ENCODE measurements around the gene PCGF1.

PCGF1 gene

GRCh38 chr2:74515271-74515980 lies 7.9 kb upstream of the PCGF1 start:
- no peak for DNase-seq (ENCODE audit: low read depth)

- DNase-seq (ENCODE audit: low read depth): no peak
Observed at GRCh38 chr2:74514368-74515270, 7.1 kb upstream of the PCGF1 start, which contains the start of gene TLX2. Gene TLX2, plus strand, starts transcription at chr2:74514450. Its CDS starts 357 bp downstream, at chr2:74514807.

GRCh38 chr2:74513605-74514367 lies 6.3 kb upstream of the PCGF1 start:
- DNase-seq (ENCODE audit: low read depth): no peak

- no peak for DNase-seq (ENCODE audit: low read depth)
Observed at GRCh38 chr2:74512744-74513604, 5.5 kb upstream of the PCGF1 start.

- DNase-seq (ENCODE audit: low read depth): no peak
Observed at GRCh38 chr2:74511104-74511989, 3.9 kb upstream of the PCGF1 start.

GRCh38 chr2:74510272-74510671 lies 2.8 kb upstream of the PCGF1 start:
- no peak for DNase-seq (ENCODE audit: low read depth)

GRCh38 chr2:74507926-74508520 lies 528 bp upstream of the PCGF1 start:
- no peak for DNase-seq (ENCODE audit: low read depth)

GRCh38 chr2:74505448-74506246 lies 1.8 kb downstream of the PCGF1 start:
- DNase-seq (ENCODE audit: low read depth): no peak

- no peak for DNase-seq (ENCODE audit: low read depth)
Observed at GRCh38 chr2:74504591-74504990, 2.9 kb downstream of the PCGF1 start.

- no peak for DNase-seq (ENCODE audit: low read depth)
Observed at GRCh38 chr2:74503506-74504475, 3.7 kb downstream of the PCGF1 start.

GRCh38 chr2:74502720-74503505 lies 4.6 kb downstream of the PCGF1 start:
- no peak for DNase-seq (ENCODE audit: low read depth)

- DNase-seq (ENCODE audit: low read depth): no peak
Observed at GRCh38 chr2:74502147-74502719, 5.3 kb downstream of the PCGF1 start.

GRCh38 chr2:74501335-74502071 lies 6.0 kb downstream of the PCGF1 start:
- DNase-seq (ENCODE audit: low read depth): no peak

- no peak for DNase-seq (ENCODE audit: low read depth)
Observed at GRCh38 chr2:74500578-74500946, 6.9 kb downstream of the PCGF1 start.

GRCh38 chr2:74499940-74500577 lies 7.4 kb downstream of the PCGF1 start:
- DNase-seq (ENCODE audit: low read depth): no peak

Measured in stimulated activated CD8-positive, alpha-beta memory T cell treated with anti-CD3 and anti-CD28 coated beads, Interleukin-12 subunit alpha, Interleukin-12 subunit beta, amount 100 ng/mL, for 4 hours (primary cell).